ENCODE data around the gene TBC1D7.
A peak's percentile ranks its signal among the peaks of the same experiment; 100 is the strongest.

TBC1D7 gene

GRCh38 chr6:13373488-13373886, 45.1 kb upstream of the TBC1D7 start:
- Histone ChIP-seq H3K4me2 (ENCODE audit: low read length, poor library complexity, severe bottlenecking) (no peak overlapping the region), H2BK15ac (ENCODE audit: low read depth, poor library complexity, severe bottlenecking) (no peak overlapping the region), H3K36me3 (ENCODE audit: control insufficient read depth in 1 of 2, insufficient read depth in 2 of 2, low read depth in 1 of 2, low read length in 2 of 2) (no peaks in the 10 kb centered on the region), H4K8ac (ENCODE audit: low read length) (no peak overlapping the region), H3K4ac (ENCODE audit: low read depth in 1 of 2, low read length in 2 of 2) (no peak overlapping the region), H2BK5ac (ENCODE audit: low read depth, low read length, poor library complexity, severe bottlenecking) (no peak overlapping the region), H3K9ac (ENCODE audit: low read length) (no peak overlapping the region), H2AK5ac (ENCODE audit: low read length, severe bottlenecking) (no peak overlapping the region), H2AFZ (ENCODE audit: low read depth, low read length) (no peak overlapping the region), H3K23ac (ENCODE audit: low read length in 2 of 2) (no peak overlapping the region), H2BK12ac (ENCODE audit: low read length in 2 of 2) (no peak overlapping the region), H2BK120ac (ENCODE audit: low read depth, low read length) (no peak overlapping the region), H3K4me3 (ENCODE audit: insufficient read depth in 1 of 2, low read depth in 1 of 2, low read length in 2 of 2) (no peak overlapping the region), H3K14ac (ENCODE audit: low read length in 2 of 2) (no peak overlapping the region), H3K9me3 (ENCODE audit: control insufficient read depth, low read length) (no peaks in the 10 kb centered on the region), H3K27me3 (ENCODE audit: control insufficient read depth in 1 of 2, insufficient read depth in 1 of 2, low read length in 2 of 2) (no peaks in the 10 kb centered on the region), H3K18ac (ENCODE audit: low read depth in 1 of 2, low read length in 2 of 2) (no peak overlapping the region), H3K27ac (ENCODE audit: low read length, poor library complexity, severe bottlenecking) (no peak overlapping the region), H3K79me1 (replicated peaks; ENCODE audit: low read length, poor library complexity, severe bottlenecking) (peaks cover 2% of the 10 kb centered on the region), H3K4me1 (ENCODE audit: control insufficient read depth, insufficient read depth, low read depth, low read length) (no peaks in the 10 kb centered on the region), H4K91ac (ENCODE audit: low read length) (no peak overlapping the region)
- peak; percentile 78 for DNase-seq
- WGBS = 80% methylated on average over 1 of the region's 1 CpG

- Histone ChIP-seq H3K4ac (ENCODE audit: low read depth in 1 of 2, low read length in 2 of 2) (no peak overlapping the region), H3K9me3 (ENCODE audit: control insufficient read depth, low read length) (no peaks in the 10 kb centered on the region), H3K4me2 (ENCODE audit: low read length, poor library complexity, severe bottlenecking) (no peak overlapping the region), H2AK5ac (ENCODE audit: low read length, severe bottlenecking) (no peak overlapping the region), H3K4me1 (ENCODE audit: control insufficient read depth, insufficient read depth, low read depth, low read length) (no peaks in the 10 kb centered on the region), H2BK120ac (ENCODE audit: low read depth, low read length) (no peak overlapping the region), H4K8ac (ENCODE audit: low read length) (no peak overlapping the region), H2BK5ac (ENCODE audit: low read depth, low read length, poor library complexity, severe bottlenecking) (no peak overlapping the region), H2BK15ac (ENCODE audit: low read depth, poor library complexity, severe bottlenecking) (no peak overlapping the region), H3K18ac (ENCODE audit: low read depth in 1 of 2, low read length in 2 of 2) (peak overlapping the region in 1 of 2 experiments; percentile 23), H2BK12ac (ENCODE audit: low read length in 2 of 2) (no peak overlapping the region), H3K23ac (ENCODE audit: low read length in 2 of 2) (no peak overlapping the region), H3K4me3 (ENCODE audit: insufficient read depth in 1 of 2, low read depth in 1 of 2, low read length in 2 of 2) (no peak overlapping the region), H4K91ac (ENCODE audit: low read length) (no peak overlapping the region), H3K36me3 (ENCODE audit: control insufficient read depth in 1 of 2, insufficient read depth in 2 of 2, low read depth in 1 of 2, low read length in 2 of 2) (no peaks in the 10 kb centered on the region), H3K14ac (ENCODE audit: low read length in 2 of 2) (peak overlapping the region in 1 of 2 experiments; percentile 31), H3K9ac (ENCODE audit: low read length) (no peak overlapping the region), H3K27ac (ENCODE audit: low read length, poor library complexity, severe bottlenecking) (no peak overlapping the region), H2AFZ (ENCODE audit: low read depth, low read length) (no peak overlapping the region), H3K27me3 (ENCODE audit: control insufficient read depth in 1 of 2, insufficient read depth in 1 of 2, low read length in 2 of 2) (no peaks in the 10 kb centered on the region), H3K79me1 (replicated peaks; ENCODE audit: low read length, poor library complexity, severe bottlenecking) (peaks cover 2% of the 10 kb centered on the region)
- peak; percentile 29 for DNase-seq
- 64% methylated on average over 9 of the region's 9 CpGs for WGBS
Observed at GRCh38 chr6:13372688-13373487, 44.6 kb upstream of the TBC1D7 start.

GRCh38 chr6:13372076-13372475, 43.7 kb upstream of the TBC1D7 start:
- H3K23ac ChIP-seq (ENCODE audit: low read length in 2 of 2) = no peak overlapping the region
- no peaks in the 10 kb centered on the region for H3K36me3 ChIP-seq (ENCODE audit: control insufficient read depth in 1 of 2, insufficient read depth in 2 of 2, low read depth in 1 of 2, low read length in 2 of 2)
- peaks cover 2% of the 10 kb centered on the region for H3K79me1 ChIP-seq (replicated peaks; ENCODE audit: low read length, poor library complexity, severe bottlenecking)
- no peaks in the 10 kb centered on the region for H3K4me1 ChIP-seq (ENCODE audit: control insufficient read depth, insufficient read depth, low read depth, low read length)
- H2BK15ac ChIP-seq (ENCODE audit: low read depth, poor library complexity, severe bottlenecking) = no peak overlapping the region
- no peak overlapping the region for H3K27ac ChIP-seq (ENCODE audit: low read length, poor library complexity, severe bottlenecking)
- no peak for DNase-seq
- H3K4me3 ChIP-seq (ENCODE audit: insufficient read depth in 1 of 2, low read depth in 1 of 2, low read length in 2 of 2) = no peak overlapping the region
- no peak overlapping the region for H2BK5ac ChIP-seq (ENCODE audit: low read depth, low read length, poor library complexity, severe bottlenecking)
- H4K91ac ChIP-seq (ENCODE audit: low read length) = no peak overlapping the region
- H3K27me3 ChIP-seq (ENCODE audit: control insufficient read depth in 1 of 2, insufficient read depth in 1 of 2, low read length in 2 of 2) = no peaks in the 10 kb centered on the region
- no peak overlapping the region for H2BK12ac ChIP-seq (ENCODE audit: low read length in 2 of 2)
- no peak overlapping the region for H3K14ac ChIP-seq (ENCODE audit: low read length in 2 of 2)
- peak overlapping the region in 1 of 2 experiments; percentile 29 for H3K18ac ChIP-seq (ENCODE audit: low read depth in 1 of 2, low read length in 2 of 2)
- no peak overlapping the region for H3K4me2 ChIP-seq (ENCODE audit: low read length, poor library complexity, severe bottlenecking)
- 80% methylated on average over 6 of the region's 6 CpGs for WGBS
- H2AFZ ChIP-seq (ENCODE audit: low read depth, low read length) = no peak overlapping the region
- no peak overlapping the region for H3K4ac ChIP-seq (ENCODE audit: low read depth in 1 of 2, low read length in 2 of 2)
- H3K9ac ChIP-seq (ENCODE audit: low read length) = no peak overlapping the region
- no peak overlapping the region for H4K8ac ChIP-seq (ENCODE audit: low read length)
- H2BK120ac ChIP-seq (ENCODE audit: low read depth, low read length) = no peak overlapping the region
- H3K9me3 ChIP-seq (ENCODE audit: control insufficient read depth, low read length) = no peaks in the 10 kb centered on the region
- H2AK5ac ChIP-seq (ENCODE audit: low read length, severe bottlenecking) = no peak overlapping the region

- Histone ChIP-seq H4K8ac (ENCODE audit: low read length) (no peak overlapping the region), H3K18ac (ENCODE audit: low read depth in 1 of 2, low read length in 2 of 2) (no peak overlapping the region), H2AFZ (ENCODE audit: low read depth, low read length) (no peak overlapping the region), H3K36me3 (ENCODE audit: control insufficient read depth in 1 of 2, insufficient read depth in 2 of 2, low read depth in 1 of 2, low read length in 2 of 2) (no peaks in the 10 kb centered on the region), H3K27me3 (ENCODE audit: control insufficient read depth in 1 of 2, insufficient read depth in 1 of 2, low read length in 2 of 2) (no peaks in the 10 kb centered on the region), H2BK12ac (ENCODE audit: low read length in 2 of 2) (no peak overlapping the region), H2BK5ac (ENCODE audit: low read depth, low read length, poor library complexity, severe bottlenecking) (no peak overlapping the region), H3K4me2 (ENCODE audit: low read length, poor library complexity, severe bottlenecking) (no peak overlapping the region), H3K27ac (ENCODE audit: low read length, poor library complexity, severe bottlenecking) (no peak overlapping the region), H2BK15ac (ENCODE audit: low read depth, poor library complexity, severe bottlenecking) (no peak overlapping the region), H3K79me1 (replicated peaks; ENCODE audit: low read length, poor library complexity, severe bottlenecking) (peaks cover 2% of the 10 kb centered on the region), H2AK5ac (ENCODE audit: low read length, severe bottlenecking) (no peak overlapping the region), H3K4me3 (ENCODE audit: insufficient read depth in 1 of 2, low read depth in 1 of 2, low read length in 2 of 2) (no peak overlapping the region), H3K4ac (ENCODE audit: low read depth in 1 of 2, low read length in 2 of 2) (no peak overlapping the region), H3K9ac (ENCODE audit: low read length) (no peak overlapping the region), H4K91ac (ENCODE audit: low read length) (no peak overlapping the region), H3K4me1 (ENCODE audit: control insufficient read depth, insufficient read depth, low read depth, low read length) (no peaks in the 10 kb centered on the region), H2BK120ac (ENCODE audit: low read depth, low read length) (no peak overlapping the region), H3K23ac (ENCODE audit: low read length in 2 of 2) (no peak overlapping the region), H3K14ac (ENCODE audit: low read length in 2 of 2) (no peak overlapping the region), H3K9me3 (ENCODE audit: control insufficient read depth, low read length) (no peaks in the 10 kb centered on the region)
- 98% methylated on average over 9 of the region's 9 CpGs for WGBS
- DNase-seq = no peak
Observed at GRCh38 chr6:13371421-13372072, 43.2 kb upstream of the TBC1D7 start.
